IPS DF 6.9 (cell line): Measurements from ENCODE around the gene ARID1B.

Source experiments
- DNase-seq: peaks from one replicate; pipeline ENCODE4 v3.0.0-alpha.2; 2013; ENCODE audit warnings: low read depth, low spot score
- H3K27ac ChIP-seq: one replicate; pipeline ENCODE4 v1.5.1; 2013; ENCODE audit warnings: low read length, control low read depth
- H3K27me3 ChIP-seq: 2 replicates; pipeline ENCODE4 v1.6.1; 2013; ENCODE audit warnings: mild to moderate bottlenecking, low read length; ENCODE audit not compliant: control insufficient read depth, insufficient read depth
- H3K36me3 ChIP-seq: 2 replicates; pipeline ENCODE4 v1.6.1; 2013; ENCODE audit warnings: low read length; ENCODE audit not compliant: control insufficient read depth, insufficient read depth
- H3K4me1 ChIP-seq: 2 replicates; pipeline ENCODE4 v1.6.1; 2013; ENCODE audit warnings: low read length; ENCODE audit not compliant: control insufficient read depth, insufficient read depth
- H3K4me3 ChIP-seq: 2 replicates; pipeline ENCODE4 v1.5.1; 2013; ENCODE audit warnings: mild to moderate bottlenecking, low read length
- H3K9me3 ChIP-seq: 2 replicates; pipeline ENCODE4 v1.6.1; 2013; ENCODE audit warnings: low read length, inconsistent platforms; ENCODE audit not compliant: control insufficient read depth, insufficient read depth
- WGBS: extraction: QIAGEN DNeasy Blood & Tissue Kit; methylation state at CpG from one replicate; pipeline ENCODE4 v1.1.7; 2013; ENCODE audit warnings: mixed read lengths, missing lambda C conversion rate; ENCODE audit not compliant: insufficient read length, insufficient coverage; 5-methylcytosine and 5-hydroxymethylcytosine counted together

The ARID1B gene

DNA sequence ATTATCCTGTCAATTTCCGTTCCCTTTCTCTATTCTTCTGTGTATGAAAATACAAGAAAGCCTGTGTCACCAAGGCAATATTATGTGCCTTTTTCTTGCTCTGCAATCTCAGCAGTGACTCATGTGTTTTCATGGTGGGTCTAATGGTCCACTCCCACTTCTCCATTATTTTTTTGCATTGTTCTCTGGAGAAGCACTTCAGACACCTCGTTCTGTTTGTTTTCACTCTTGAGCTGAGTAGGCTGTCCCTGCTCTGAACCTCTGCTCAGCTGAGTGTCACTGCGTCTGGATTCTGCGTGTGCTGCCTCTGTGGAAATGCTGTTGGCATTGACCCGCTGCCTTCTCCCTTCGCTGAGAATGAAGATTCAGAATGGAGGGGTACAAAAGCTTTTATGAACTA, 315.6 kb downstream of the ARID1B start:
- H3K27ac ChIP-seq, result no peak overlapping the region
- DNase-seq, result no peak
- WGBS, result no CpG with 5 or more reads among the region's 6 CpGs
- no peaks in the 10 kb centered on the region for H3K9me3 ChIP-seq
- no peaks in the 10 kb centered on the region for H3K36me3 ChIP-seq
- H3K27me3 ChIP-seq, result no peaks in the 10 kb centered on the region
- peaks cover 10% of the 10 kb centered on the region; the same call in 1 of the 2 replicates for H3K4me1 ChIP-seq
- no peak overlapping the region for H3K4me3 ChIP-seq

DNA sequence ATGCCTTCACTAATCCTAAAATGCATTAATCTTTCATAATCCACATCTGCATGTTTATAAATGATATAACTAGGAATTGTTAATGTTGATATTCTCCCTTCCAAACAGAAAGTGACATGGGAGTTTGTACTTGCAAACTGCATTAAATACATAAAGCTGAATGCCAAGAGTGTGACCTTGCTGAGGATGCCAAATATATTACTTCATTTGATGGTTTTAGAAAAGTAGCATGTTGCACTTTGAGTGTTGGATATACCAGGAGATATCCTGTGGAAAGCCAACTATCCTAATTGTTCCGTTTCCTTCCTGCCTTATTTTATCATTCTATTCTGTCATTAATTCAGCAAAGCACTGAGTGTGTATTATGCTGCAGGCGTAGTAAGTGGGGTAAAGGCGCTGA, 316.4 kb downstream of the ARID1B start:
- DNase-seq, result no peak
- WGBS, result no CpG with 5 or more reads among the region's 3 CpGs
- Histone ChIP-seq H3K9me3 (no peaks in the 10 kb centered on the region), H3K36me3 (no peaks in the 10 kb centered on the region), H3K4me1 (peaks cover 10% of the 10 kb centered on the region; the same call in 1 of the 2 replicates), H3K27me3 (no peaks in the 10 kb centered on the region), H3K4me3 (no peak overlapping the region), H3K27ac (no peak overlapping the region)

GRCh38 chr6:157094038-157094437, 316.9 kb downstream of the ARID1B start:
- Histone ChIP-seq H3K4me1 (peaks cover 8% of the 10 kb centered on the region; the same call in 1 of the 2 replicates), H3K27ac (no peak overlapping the region), H3K4me3 (no peak overlapping the region), H3K36me3 (no peaks in the 10 kb centered on the region), H3K9me3 (no peaks in the 10 kb centered on the region), H3K27me3 (no peaks in the 10 kb centered on the region)
- DNase-seq, result no peak
- no CpG with 5 or more reads among the region's 6 CpGs for WGBS

- Histone ChIP-seq H3K36me3 (no peaks in the 10 kb centered on the region), H3K9me3 (no peaks in the 10 kb centered on the region), H3K27ac (no peak overlapping the region), H3K27me3 (no peaks in the 10 kb centered on the region), H3K4me3 (no peak overlapping the region), H3K4me1 (peaks cover 5% of the 10 kb centered on the region; the same call in 1 of the 2 replicates)
- no peak for DNase-seq
- WGBS, result no CpG with 5 or more reads among the region's 6 CpGs
Observed at GRCh38 chr6:157095084-157095483, 317.9 kb downstream of the ARID1B start.

GRCh38 chr6:157095569-157095968, 318.4 kb downstream of the ARID1B start:
- no peaks in the 10 kb centered on the region for H3K36me3 ChIP-seq
- no peak overlapping the region for H3K4me3 ChIP-seq
- H3K4me1 ChIP-seq, result peaks cover 2% of the 10 kb centered on the region; the same call in 1 of the 2 replicates
- no peak overlapping the region for H3K27ac ChIP-seq
- H3K27me3 ChIP-seq, result no peaks in the 10 kb centered on the region
- no CpG with 5 or more reads among the region's 5 CpGs for WGBS
- no peak for DNase-seq
- H3K9me3 ChIP-seq, result no peaks in the 10 kb centered on the region

DNA sequence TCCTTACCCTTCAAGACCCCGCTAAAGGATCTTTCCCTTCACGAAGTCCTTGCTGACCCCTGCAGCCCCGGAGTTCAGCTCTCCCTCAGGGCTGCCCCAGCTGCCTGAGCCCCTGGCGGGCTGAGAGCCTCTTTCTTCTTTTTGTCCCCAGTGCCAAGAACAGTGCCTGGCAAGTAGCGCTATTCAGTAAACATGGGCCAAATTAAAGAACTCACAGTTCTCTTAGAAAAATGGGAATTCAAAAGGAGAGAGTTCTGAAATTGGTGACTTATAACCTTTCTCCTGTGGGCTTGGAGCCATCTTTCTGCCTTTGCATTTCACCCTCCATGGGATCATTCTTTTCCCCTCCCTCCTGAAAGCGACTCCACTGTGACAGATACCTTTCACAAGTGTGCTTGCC, 318.9 kb downstream of the ARID1B start:
- Histone ChIP-seq H3K27ac (no peak overlapping the region), H3K4me3 (no peak overlapping the region), H3K36me3 (no peaks in the 10 kb centered on the region), H3K27me3 (no peaks in the 10 kb centered on the region), H3K4me1 (no peaks in the 10 kb centered on the region), H3K9me3 (no peaks in the 10 kb centered on the region)
- WGBS, result no CpG with 5 or more reads among the region's 6 CpGs
- DNase-seq, result no peak

- Histone ChIP-seq H3K4me1 (no peaks in the 10 kb centered on the region), H3K36me3 (no peaks in the 10 kb centered on the region), H3K27me3 (no peaks in the 10 kb centered on the region), H3K27ac (no peak overlapping the region), H3K9me3 (no peaks in the 10 kb centered on the region), H3K4me3 (no peak overlapping the region)
- WGBS, result no CpG with 5 or more reads among the region's 7 CpGs
- no peak for DNase-seq
Observed at GRCh38 chr6:157096522-157096921, 319.3 kb downstream of the ARID1B start.

DNA sequence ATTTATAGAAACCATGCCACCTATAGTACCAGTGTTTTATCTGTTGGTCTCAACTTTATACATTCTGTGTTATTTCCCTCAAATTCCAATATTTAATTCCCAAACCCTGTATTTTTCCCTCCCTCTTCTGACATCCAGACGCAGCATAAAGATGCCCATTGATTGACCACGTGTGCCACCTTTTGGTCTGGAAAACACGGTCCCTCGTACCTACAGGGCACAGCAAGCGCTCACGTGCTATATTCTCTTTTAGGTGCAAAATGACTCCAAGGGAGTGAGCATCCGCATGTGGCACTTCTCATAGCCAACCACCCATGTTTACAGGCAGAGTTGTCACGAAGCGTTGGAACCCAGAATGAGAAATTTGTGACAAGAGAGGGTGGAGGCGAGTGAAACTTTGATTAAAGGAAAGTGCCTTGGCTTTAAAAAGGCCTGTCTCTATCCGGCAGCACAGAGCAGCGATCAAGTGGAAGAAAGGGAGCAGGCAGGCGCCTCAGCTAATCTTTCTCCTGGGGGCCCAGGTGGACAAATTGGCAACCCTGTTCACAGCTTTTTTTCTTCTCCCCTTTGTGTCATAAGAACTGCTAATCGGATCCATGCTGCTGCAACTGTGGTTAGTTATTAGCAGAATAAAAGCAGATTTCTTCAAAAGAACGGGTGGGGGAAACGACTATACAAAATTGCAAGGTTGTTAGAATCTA, 320.2 kb downstream of the ARID1B start:
- H3K9me3 ChIP-seq, result no peaks in the 10 kb centered on the region
- no peak overlapping the region for H3K4me3 ChIP-seq
- no peaks in the 10 kb centered on the region for H3K36me3 ChIP-seq
- no peaks in the 10 kb centered on the region for H3K4me1 ChIP-seq
- H3K27me3 ChIP-seq, result no peaks in the 10 kb centered on the region
- DNase-seq, result no peak
- H3K27ac ChIP-seq, result no peak overlapping the region
- WGBS, result no CpG with 5 or more reads among the region's 16 CpGs

DNA sequence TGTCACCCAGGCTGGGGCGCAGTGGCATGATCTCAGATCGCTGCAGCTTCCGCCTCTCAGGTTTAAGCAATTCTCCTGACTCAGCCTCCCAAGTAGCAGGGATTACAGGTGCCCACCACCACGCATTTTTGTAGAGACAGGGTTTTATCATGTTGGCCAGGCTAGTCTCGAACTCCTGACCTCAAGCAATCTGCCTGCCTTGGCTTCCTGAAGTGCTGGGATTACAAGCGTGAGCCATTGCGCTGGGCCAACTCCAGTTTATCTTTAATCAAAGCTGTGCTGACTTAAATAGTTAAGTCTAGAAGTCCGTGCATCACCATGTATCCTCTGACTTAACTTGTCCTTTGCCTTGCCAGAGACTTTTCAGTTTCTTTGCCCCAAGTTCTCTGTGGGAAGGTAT, 321.8 kb downstream of the ARID1B start:
- Histone ChIP-seq H3K27me3 (no peaks in the 10 kb centered on the region), H3K9me3 (no peaks in the 10 kb centered on the region), H3K27ac (no peak overlapping the region), H3K36me3 (no peaks in the 10 kb centered on the region), H3K4me3 (no peak overlapping the region), H3K4me1 (no peaks in the 10 kb centered on the region)
- no CpG with 5 or more reads among the region's 8 CpGs for WGBS
- no peak for DNase-seq

GRCh38 chr6:157099912-157100593, 322.9 kb downstream of the ARID1B start:
- H3K36me3 ChIP-seq, result no peaks in the 10 kb centered on the region
- no CpG with 5 or more reads among the region's 7 CpGs for WGBS
- H3K9me3 ChIP-seq, result no peaks in the 10 kb centered on the region
- no peak overlapping the region for H3K4me3 ChIP-seq
- H3K4me1 ChIP-seq, result no peaks in the 10 kb centered on the region
- H3K27ac ChIP-seq, result no peak overlapping the region
- DNase-seq, result no peak
- H3K27me3 ChIP-seq, result no peaks in the 10 kb centered on the region

DNA sequence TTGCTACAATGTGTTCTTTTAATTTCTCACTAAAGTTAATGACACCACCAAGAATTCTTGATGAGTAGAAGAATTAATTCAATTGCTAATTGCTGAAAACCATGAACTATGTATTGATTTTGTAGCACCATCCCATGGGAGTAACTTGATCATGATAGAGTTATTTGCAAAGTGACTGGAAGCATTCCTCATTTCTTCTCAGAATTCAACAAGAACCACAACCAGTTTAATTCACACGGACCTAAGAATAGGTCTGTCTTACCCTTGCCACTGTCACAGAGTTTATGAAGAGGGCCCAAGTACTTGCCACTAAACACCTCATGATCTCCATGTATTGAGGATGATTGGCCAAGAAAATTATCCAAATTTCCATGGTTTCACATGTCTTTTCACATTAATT, 324.0 kb downstream of the ARID1B start:
- no peaks in the 10 kb centered on the region for H3K27me3 ChIP-seq
- no peak for DNase-seq
- H3K9me3 ChIP-seq, result no peaks in the 10 kb centered on the region
- no peak overlapping the region for H3K27ac ChIP-seq
- H3K36me3 ChIP-seq, result no peaks in the 10 kb centered on the region
- H3K4me3 ChIP-seq, result no peak overlapping the region
- no peaks in the 10 kb centered on the region for H3K4me1 ChIP-seq
- no CpG with 5 or more reads among the region's 1 CpG for WGBS
